Stromal cell of bone marrow (primary cell): ENCODE data around the gene PRR5L.

Source experiments
- DNase-seq: peaks from one replicate; pipeline ENCODE4 v3.0.0-alpha.2; 2012; ENCODE audit warnings: low read depth

Gene PRR5L

GRCh38 chr11:36295926-36296325, at the start of gene PRR5L:
Gene PRR5L, plus strand, starts transcription at chr11:36296288. Its CDS starts 104,834 bp downstream, at chr11:36401122.
- no peak for DNase-seq

- DNase-seq: no peak
Observed at GRCh38 chr11:36247493-36247892, 48.6 kb upstream of the PRR5L start.

- no peak for DNase-seq
Observed at GRCh38 chr11:36248436-36248835, 47.7 kb upstream of the PRR5L start.

- DNase-seq: peak; percentile 89
Observed at GRCh38 chr11:36249246-36249645, 46.8 kb upstream of the PRR5L start.

GRCh38 chr11:36251823-36252222, 44.3 kb upstream of the PRR5L start:
- no peak for DNase-seq

GRCh38 chr11:36253238-36253637, 42.9 kb upstream of the PRR5L start:
- DNase-seq: no peak

- peak; percentile 21 for DNase-seq
Observed at GRCh38 chr11:36254713-36255112, 41.4 kb upstream of the PRR5L start.

GRCh38 chr11:36257351-36257750, 38.7 kb upstream of the PRR5L start:
- no peak for DNase-seq

- DNase-seq: peak; percentile 63
Observed at GRCh38 chr11:36258730-36259360, 37.2 kb upstream of the PRR5L start.

- no peak for DNase-seq
Observed at GRCh38 chr11:36261094-36261493, 35.0 kb upstream of the PRR5L start.

- DNase-seq: no peak
Observed at GRCh38 chr11:36264011-36264972, 31.8 kb upstream of the PRR5L start.

- no peak for DNase-seq
Observed at GRCh38 chr11:36264973-36265344, 31.1 kb upstream of the PRR5L start.

- DNase-seq: peak; percentile 13
Observed at GRCh38 chr11:36265793-36266628, 30.1 kb upstream of the PRR5L start.

GRCh38 chr11:36266767-36267166, 29.3 kb upstream of the PRR5L start:
- no peak for DNase-seq

GRCh38 chr11:36268337-36268985, 27.6 kb upstream of the PRR5L start:
- no peak for DNase-seq

GRCh38 chr11:36270701-36271100, 25.4 kb upstream of the PRR5L start:
- no peak for DNase-seq

GRCh38 chr11:36271794-36272407, 24.2 kb upstream of the PRR5L start:
- DNase-seq: no peak

- no peak for DNase-seq
Observed at GRCh38 chr11:36273110-36273509, 23.0 kb upstream of the PRR5L start.

GRCh38 chr11:36274414-36274813, 21.7 kb upstream of the PRR5L start:
- DNase-seq: no peak

- no peak for DNase-seq
Observed at GRCh38 chr11:36278531-36279282, 17.4 kb upstream of the PRR5L start.

GRCh38 chr11:36280531-36280930, 15.6 kb upstream of the PRR5L start:
- DNase-seq: no peak
